T follicular helper cell (primary cell): ENCODE data around the gene NDUFS4.
"Not testable (repeated sequence)": the region's sequence is repeated elsewhere in the genome, so short reads cannot be mapped to it uniquely, and the experiment has no call there.

Experiments
- DNase-seq: peaks from one replicate; pipeline ENCODE4 v3.0.0-alpha.2; 2020; ENCODE audit warnings: low read depth

NDUFS4 gene

GRCh38 chr5:53667621-53668020 lies 107.2 kb downstream of the NDUFS4 start:
- no peak for DNase-seq

DNA sequence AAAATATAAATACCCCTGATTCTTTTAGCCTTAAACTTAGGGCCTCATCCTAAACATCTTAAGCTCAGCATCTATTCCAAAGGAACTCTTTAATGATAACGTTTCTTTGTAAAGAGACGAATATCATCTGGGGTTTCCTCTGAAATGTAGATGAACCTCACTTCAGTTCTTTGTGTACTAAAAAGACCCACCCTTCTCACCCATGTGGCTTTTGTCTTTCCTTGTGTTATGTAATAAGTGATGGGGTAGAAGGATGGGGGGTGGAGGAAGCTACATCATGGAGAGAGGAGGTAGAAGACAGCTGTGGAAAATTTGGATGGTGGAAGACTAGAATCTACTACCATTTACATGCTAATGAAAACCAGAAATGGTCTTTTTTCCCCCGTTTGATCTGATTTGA lies 111.0 kb downstream of the NDUFS4 start:
- DNase-seq = no peak

GRCh38 chr5:53674121-53674520 lies 113.7 kb downstream of the NDUFS4 start:
- DNase-seq = no peak

DNA sequence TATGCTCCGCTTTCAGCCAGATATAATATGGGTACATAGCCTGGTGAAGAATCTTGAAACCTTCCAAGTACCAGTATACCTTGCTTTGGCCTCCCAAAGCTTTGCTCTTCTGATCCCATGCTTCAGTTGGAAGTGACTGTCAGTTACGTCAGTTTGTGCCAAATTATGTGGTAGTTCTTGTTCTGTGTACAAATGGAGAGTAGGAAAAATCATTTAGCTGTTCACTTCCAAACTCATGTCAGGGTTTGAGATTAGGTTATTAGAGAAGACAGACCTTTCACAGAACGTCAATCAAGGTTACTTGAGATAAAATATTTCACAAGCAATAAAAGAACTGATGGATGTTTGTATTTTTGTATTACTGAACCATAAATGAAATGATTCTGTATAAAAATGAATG lies 117.2 kb downstream of the NDUFS4 start:
- no peak for DNase-seq

GRCh38 chr5:53678981-53679660 lies 118.7 kb downstream of the NDUFS4 start:
- DNase-seq = no peak

DNA sequence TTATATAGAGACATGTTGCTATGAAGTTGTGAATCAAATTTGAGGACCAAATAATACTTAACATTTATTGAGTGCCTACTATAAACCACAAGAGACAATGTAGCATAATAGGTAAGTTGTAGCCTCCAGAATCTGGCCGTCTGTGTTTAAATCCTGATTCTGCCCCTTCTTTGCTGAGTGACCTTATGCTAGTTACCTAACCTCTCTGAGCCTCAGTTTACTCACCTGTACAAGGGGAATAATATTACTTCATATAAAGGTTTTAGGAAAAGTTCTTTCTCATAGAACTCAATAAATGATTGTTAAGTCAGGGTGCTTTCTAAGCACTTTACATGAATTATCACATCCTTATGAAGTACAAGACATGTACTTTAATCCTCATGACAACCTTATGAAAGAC lies 120.6 kb downstream of the NDUFS4 start:
- no peak for DNase-seq

DNA sequence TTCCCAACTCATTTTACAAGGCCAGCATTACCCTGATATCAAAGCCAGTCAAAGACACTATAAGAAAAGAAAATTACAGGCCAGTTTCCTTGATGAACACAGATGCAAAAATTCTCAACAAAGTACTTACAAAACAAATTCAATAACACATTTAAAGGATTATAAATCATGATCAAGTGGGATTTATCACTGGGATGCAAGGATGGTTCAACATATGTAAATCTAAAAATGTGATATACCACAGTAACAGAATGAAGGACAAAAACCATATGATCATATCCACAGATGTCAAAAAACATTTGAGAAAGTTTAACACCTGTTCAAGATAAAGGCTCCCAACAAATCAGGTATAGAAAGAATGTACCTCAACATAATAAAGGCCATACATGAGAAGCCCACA lies 130.6 kb downstream of the NDUFS4 start:
- DNase-seq = no peak

- no peak for DNase-seq
Observed at GRCh38 chr5:53694520-53695022, 134.1 kb downstream of the NDUFS4 start.

GRCh38 chr5:53710405-53710804 lies 150.0 kb downstream of the NDUFS4 start:
- DNase-seq = not testable (repeated sequence)

GRCh38 chr5:53712327-53712726 lies 151.9 kb downstream of the NDUFS4 start:
- DNase-seq = no peak

DNA sequence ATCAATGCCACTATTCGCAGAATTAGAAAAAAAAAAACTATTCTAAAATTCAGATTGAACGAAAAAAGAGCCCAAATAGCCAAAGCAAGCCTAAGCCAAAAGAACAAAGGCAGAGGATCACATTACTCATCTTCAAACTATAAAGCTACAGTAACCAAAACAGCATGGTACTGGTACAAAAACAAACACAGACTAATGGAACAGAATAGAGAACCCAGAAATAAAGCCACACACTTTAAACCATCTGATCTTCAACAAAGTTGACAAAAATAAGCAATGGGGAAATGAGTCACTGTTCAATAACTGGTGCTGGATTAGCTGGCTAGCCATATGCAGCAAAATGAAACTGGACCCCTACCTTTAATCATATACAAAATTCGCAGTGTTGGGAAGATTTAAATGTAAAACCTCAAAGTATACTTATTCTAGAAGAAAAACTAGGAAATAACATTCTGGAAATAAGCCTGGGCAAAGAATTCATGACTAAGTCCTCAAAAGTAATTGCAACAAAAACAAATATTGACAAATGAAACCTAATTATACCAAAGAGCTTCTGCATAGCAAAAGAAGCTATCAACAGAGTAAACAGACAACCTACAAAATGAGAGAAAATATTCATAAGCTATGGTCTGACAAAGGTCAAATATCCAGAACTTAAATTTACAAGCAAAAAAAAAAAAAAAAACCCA lies 153.7 kb downstream of the NDUFS4 start:
- no peak for DNase-seq

- DNase-seq = no peak
Observed at GRCh38 chr5:53714667-53715010, 154.2 kb downstream of the NDUFS4 start.

GRCh38 chr5:53726121-53726520 lies 165.7 kb downstream of the NDUFS4 start:
- no peak for DNase-seq

- DNase-seq = no peak
Observed at GRCh38 chr5:53730943-53731342, 170.5 kb downstream of the NDUFS4 start.
